CD4-positive, alpha-beta T cell (primary cell): ENCODE data around the gene HCST. TPM values are rescaled to one million over a fixed set of nuclear protein-coding genes. Genes with fewer than 3 reads are reported as not detected.

Source experiments
- ATAC-seq: fragments of 200-7000 bp; cut with Tn5 transposase; one replicate; pipeline ENCODE4 v1.10.0; 2022; ENCODE audit warnings: mild to moderate bottlenecking; ENCODE audit not compliant: poor library complexity
- CTCF ChIA-PET: fragments of 350-600 bp; sonication (Branson Sonifier 250); formaldehyde crosslinking; loops from one replicate; lab custom pipeline; 2021; ENCODE audit warnings: antibody characterized with exemption, inconsistent platforms; lab: Charles Lee
- POLR2A ChIA-PET: fragments of 350-600 bp; sonication (Branson Sonifier 250); formaldehyde crosslinking; loops from one replicate; lab custom pipeline; 2021; ENCODE audit warnings: antibody characterized with exemption, inconsistent platforms; lab: Charles Lee
- DNase-seq, 14 experiments: peaks; one replicate each; pipeline ENCODE4 v3.0.0-alpha.2; 2013 to 2020; ENCODE audit warnings: mixed read lengths in 2 of 14
- H3K27ac ChIP-seq, 2 donors: one replicate each; pipeline versions ENCODE4 v1.5.1 to v1.7.0; 2013; ENCODE audit warnings: low read length in 2 of 2, low read depth in 1 of 2, mild to moderate bottlenecking in 1 of 2
- H3K27me3 ChIP-seq, 2 experiments: 1 replicate in 1 of 2; 2 replicates in 1 of 2; pipeline versions ENCODE4 v1.6.1 to v1.7.0; 2013; ENCODE audit warnings: low read length in 2 of 2, control low read depth in 1 of 2, mild to moderate bottlenecking in 1 of 2, moderate library complexity in 1 of 2; ENCODE audit not compliant: insufficient read depth in 2 of 2, control insufficient read depth in 1 of 2
- H3K36me3 ChIP-seq: one replicate; pipeline ENCODE4 v1.6.1; 2013; ENCODE audit warnings: low read length, control low read depth; ENCODE audit not compliant: insufficient read depth
- H3K4me1 ChIP-seq: one replicate; pipeline ENCODE4 v1.6.1; 2013; ENCODE audit warnings: low read length, control low read depth; ENCODE audit not compliant: insufficient read depth
- H3K4me3 ChIP-seq: one replicate; pipeline ENCODE4 v1.5.1; 2013; ENCODE audit warnings: mild to moderate bottlenecking, low read length, moderate library complexity
- H3K9me3 ChIP-seq, 2 experiments: 1 replicate in 1 of 2; 2 replicates in 1 of 2; pipeline versions ENCODE4 v1.6.1 to v1.7.0; 2013; ENCODE audit warnings: low read length in 2 of 2, mild to moderate bottlenecking in 2 of 2, control low read depth in 1 of 2, moderate library complexity in 1 of 2; ENCODE audit not compliant: control insufficient read depth in 1 of 2, insufficient read depth in 1 of 2
- H3K27ac Mint-ChIP-seq: one replicate; pipeline ENCODE4 v1.8.0; 2020; ENCODE audit warnings: mixed read lengths
- H3K27me3 Mint-ChIP-seq: one replicate; pipeline ENCODE4 v1.8.0; 2021; ENCODE audit warnings: mixed read lengths
- H3K36me3 Mint-ChIP-seq: one replicate; pipeline ENCODE4 v1.8.0; 2021; ENCODE audit warnings: low read depth, mixed read lengths
- H3K4me1 Mint-ChIP-seq: one replicate; pipeline ENCODE4 v1.8.0; 2021; ENCODE audit warnings: low read depth, mixed read lengths
- H3K4me3 Mint-ChIP-seq: one replicate; pipeline ENCODE4 v1.8.0; 2020; ENCODE audit warnings: mild to moderate bottlenecking, mixed read lengths
- H3K9me3 Mint-ChIP-seq: one replicate; pipeline ENCODE4 v1.8.0; 2020; ENCODE audit warnings: mixed read lengths
- CTCF ChIP-seq: fragments of 200-600 bp; IDR thresholded peaks from one replicate; pipeline ENCODE4 v1.8.0; 2022; ENCODE audit warnings: antibody characterized with exemption, mild to moderate bottlenecking
- intact Hi-C, 2 experiments: fragments of 100-400 bp; cut with DNase I in 1 of 2; cut with micrococcal nuclease in 1 of 2; formaldehyde crosslinking; loops; one replicate each; pipeline versions ENCODE4 v1.15.1 to v1.9.0; 2023 to 2025; cut with DNase I, micrococcal nuclease
- total RNA-seq, 174 experiments: library from RNA in 2 of 174; stranded (reverse) in 2 of 174; gene quantifications; one replicate each; pipeline ENCODE4 v1.2.3 and lab custom pipeline; 2021 to 2026

HCST gene
- total RNA-seq, 2 experiments from 2014 or later, result 72.4 to 78.6 TPM

DNA sequence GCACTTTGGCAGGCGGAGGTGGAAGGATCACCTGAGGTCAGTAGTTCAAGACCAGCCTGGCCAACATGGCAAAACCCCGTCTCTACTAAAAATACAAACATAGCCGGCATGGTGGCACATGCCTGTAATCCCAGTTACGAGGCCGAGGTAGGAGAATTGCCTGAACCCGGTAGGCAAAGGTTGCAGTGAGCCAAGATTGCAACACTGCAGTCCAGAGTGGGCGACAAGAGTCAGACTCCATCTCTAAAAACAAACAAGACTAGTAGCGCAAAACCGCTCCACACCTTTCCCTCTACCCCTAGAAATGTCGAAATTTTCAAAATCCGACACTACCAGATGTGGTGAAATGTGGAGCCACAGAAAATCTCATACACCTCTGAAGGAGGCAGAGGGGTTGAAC, 17.0 kb downstream of the HCST start:
- Mint-ChIP-seq H3K27me3 (no peaks in the 10 kb centered on the region), H3K27ac (no peak overlapping the region), H3K9me3 (no peaks in the 10 kb centered on the region), H3K36me3 (no peaks in the 10 kb centered on the region), H3K4me1 (no peaks in the 10 kb centered on the region), H3K4me3 (no peak overlapping the region)
- ATAC-seq (no peak), DNase-seq (no peak)
- Histone ChIP-seq H3K4me3 (no peak overlapping the region), H3K9me3 (no peaks in the 10 kb centered on the region), H3K36me3 (no peaks in the 10 kb centered on the region), H3K4me1 (no peaks in the 10 kb centered on the region), H3K27me3 (no peaks in the 10 kb centered on the region), H3K27ac (no peak overlapping the region)
- CTCF ChIA-PET, result no interaction called here
- no peak for TF ChIP-seq CTCF
- intact Hi-C loops, result no loop called here
- POLR2A ChIA-PET, result no interaction called here

- ChIA-PET POLR2A (no interaction called here), CTCF (no interaction called here)
- no peaks in the 10 kb centered on the region for H3K36me3 ChIP-seq
- Mint-ChIP-seq H3K4me3 (no peak overlapping the region), H3K4me1 (no peaks in the 10 kb centered on the region), H3K36me3 (no peaks in the 10 kb centered on the region), H3K27ac (no peak overlapping the region), H3K9me3 (no peaks in the 10 kb centered on the region), H3K27me3 (no peaks in the 10 kb centered on the region)
- ATAC-seq, result no peak
- DNase-seq, result no peak
- H3K4me3 ChIP-seq, result no peak overlapping the region
- no peak for TF ChIP-seq CTCF
- no peak overlapping the region for H3K27ac ChIP-seq
- H3K27me3 ChIP-seq, result no peaks in the 10 kb centered on the region
- no peaks in the 10 kb centered on the region for H3K4me1 ChIP-seq
- peaks cover 6 to 8% of the 10 kb centered on the region in 2 experiments for H3K9me3 ChIP-seq
- intact Hi-C loops, result no loop called here
These were observed 18.7 kb downstream of the HCST start for GRCh38 chr19:35921012-35921411.

DNA sequence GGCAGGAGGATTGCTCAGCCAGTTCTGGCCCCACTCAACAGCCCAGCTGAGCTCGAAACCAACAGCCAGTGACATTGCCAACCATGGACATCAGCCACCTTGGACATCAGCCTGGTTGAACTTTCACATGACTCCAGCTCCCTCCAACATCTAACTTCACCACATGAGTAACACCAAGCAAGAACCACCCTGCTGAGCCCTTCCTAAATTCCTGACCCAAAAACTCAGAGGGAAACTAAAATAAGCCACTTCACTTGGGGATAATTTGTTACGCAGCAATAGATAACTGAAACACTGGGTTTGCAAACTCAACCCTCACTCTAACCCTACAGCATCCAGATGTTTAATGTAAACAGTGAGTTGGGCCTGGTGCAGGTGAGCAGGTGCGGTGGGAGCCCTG, 23.2 kb downstream of the HCST start:
- Mint-ChIP-seq H3K36me3 (no peaks in the 10 kb centered on the region), H3K4me1 (peaks cover 14% of the 10 kb centered on the region), H3K9me3 (no peaks in the 10 kb centered on the region), H3K27ac (no peak overlapping the region), H3K4me3 (no peak overlapping the region), H3K27me3 (no peaks in the 10 kb centered on the region)
- no peaks in the 10 kb centered on the region for H3K27me3 ChIP-seq
- H3K36me3 ChIP-seq, result no peaks in the 10 kb centered on the region
- DNase-seq (no peak), ATAC-seq (no peak)
- peaks cover 21% of the 10 kb centered on the region for H3K4me1 ChIP-seq
- intact Hi-C loops, result no loop called here
- H3K27ac ChIP-seq, result no peak overlapping the region
- ChIA-PET CTCF (interaction anchor here (0.9 kb wide), 1 partner anchor 43 kb away, joined by 3 read pairs; no protein-coding TSS in a partner anchor), POLR2A (interaction anchor here (2.1 kb wide), 1 partner anchor 25 kb away, joined by 10 read pairs; the partner anchor contains the start of gene NFKBID)
- no peak for TF ChIP-seq CTCF
- no peak overlapping the region for H3K4me3 ChIP-seq
- peaks cover 6 to 8% of the 10 kb centered on the region in 2 experiments for H3K9me3 ChIP-seq
